Measurements from ENCODE around the gene C6orf132. TPM values are rescaled to one million over a fixed set of nuclear protein-coding genes. Genes with fewer than 3 reads are reported as not detected.
A peak's percentile ranks its signal among the peaks of the same experiment; 100 is the strongest.

C6orf132 gene
- total RNA-seq: 1.4 TPM
- long read RNA-seq, partial matches to known transcripts: 3 of 3 reads
- long read RNA-seq, other reads (novel, unspliced or antisense): 0 of 3 reads

GRCh38 chr6:42142118-42142835, at the start of gene C6orf132:
C6orf132 (minus strand) TSS chr6:42142620; CDS start chr6:42142444, 176 bp downstream.
- Histone ChIP-seq H3K36me3 (no peaks in the 10 kb centered on the region), H3K9me3 (replicated peaks) (no peaks in the 10 kb centered on the region), H3K4me1 (peaks cover 19% of the 10 kb centered on the region), H3K4me3 (peak within 1 kb of the TSS; percentile 69), H3K27me3 (ENCODE audit: low read depth) (peaks cover 33% of the 10 kb centered on the region), H3K27ac (replicated peaks) (peak within 1 kb of the TSS; percentile 58)
- no peak for TF ChIP-seq CTCF (IDR thresholded peaks at IDR 0.05; ENCODE audit: borderline replicate concordance)
- intact Hi-C loops (cut with micrococcal nuclease): no loop called here
- DNase-seq: no peak

GRCh38 chr6:42190554-42191183, 48.2 kb upstream of the C6orf132 start:
- H3K9me3 ChIP-seq (replicated peaks): no peaks in the 10 kb centered on the region
- no peaks in the 10 kb centered on the region for H3K27me3 ChIP-seq (ENCODE audit: low read depth)
- TF ChIP-seq CTCF (IDR thresholded peaks at IDR 0.05; ENCODE audit: borderline replicate concordance): no peak
- H3K27ac ChIP-seq (replicated peaks): no peak overlapping the region
- no peak overlapping the region for H3K4me3 ChIP-seq
- no peak for DNase-seq
- peaks cover 7% of the 10 kb centered on the region for H3K4me1 ChIP-seq
- peaks cover 3% of the 10 kb centered on the region for H3K36me3 ChIP-seq
- intact Hi-C loops (cut with micrococcal nuclease): no loop called here

GRCh38 chr6:42188406-42188805, 46.0 kb upstream of the C6orf132 start:
- Histone ChIP-seq H3K36me3 (peaks cover 3% of the 10 kb centered on the region), H3K9me3 (replicated peaks) (no peaks in the 10 kb centered on the region), H3K27me3 (ENCODE audit: low read depth) (no peaks in the 10 kb centered on the region)

GRCh38 chr6:42185597-42185996, 43.2 kb upstream of the C6orf132 start:
- TF ChIP-seq CTCF (IDR thresholded peaks at IDR 0.05; ENCODE audit: borderline replicate concordance): no peak
- peaks cover 2% of the 10 kb centered on the region for H3K4me1 ChIP-seq
- no peaks in the 10 kb centered on the region for H3K27me3 ChIP-seq (ENCODE audit: low read depth)
- H3K36me3 ChIP-seq: peaks cover 3% of the 10 kb centered on the region
- no peak overlapping the region for H3K4me3 ChIP-seq
- DNase-seq: no peak
- no peaks in the 10 kb centered on the region for H3K9me3 ChIP-seq (replicated peaks)
- no peak overlapping the region for H3K27ac ChIP-seq (replicated peaks)
- intact Hi-C loops (cut with micrococcal nuclease): no loop called here

More at GRCh38 chr6:42188406-42188805, 46.0 kb upstream of the C6orf132 start:
- Histone ChIP-seq H3K4me1 (peaks cover 7% of the 10 kb centered on the region), H3K27ac (replicated peaks) (no peak overlapping the region), H3K4me3 (no peak overlapping the region)
- DNase-seq: no peak
- intact Hi-C loops (cut with micrococcal nuclease): no loop called here
- TF ChIP-seq CTCF (IDR thresholded peaks at IDR 0.05; ENCODE audit: borderline replicate concordance): no peak

- Histone ChIP-seq H3K4me1 (no peaks in the 10 kb centered on the region), H3K9me3 (replicated peaks) (no peaks in the 10 kb centered on the region)
- intact Hi-C loops (cut with micrococcal nuclease): no loop called here
Observed at GRCh38 chr6:42184475-42184874, 42.1 kb upstream of the C6orf132 start.

More at GRCh38 chr6:42184475-42184874, 42.1 kb upstream of the C6orf132 start:
- DNase-seq: no peak
- Histone ChIP-seq H3K27me3 (ENCODE audit: low read depth) (peaks cover 3% of the 10 kb centered on the region), H3K27ac (replicated peaks) (no peak overlapping the region), H3K36me3 (peaks cover 3% of the 10 kb centered on the region), H3K4me3 (no peak overlapping the region)
- no peak for TF ChIP-seq CTCF (IDR thresholded peaks at IDR 0.05; ENCODE audit: borderline replicate concordance)
